HG03095 (cell line): ENCODE results near the gene MAN2A2.
"Not testable (repeated sequence)": the region's sequence is repeated elsewhere in the genome, so short reads cannot be mapped to it uniquely, and the experiment has no call there.

Source experiments
- ATAC-seq: cut with Tn5 transposase; IDR thresholded peaks from one replicate; pipeline ENCODE4 v1.9.1; 2021; ENCODE audit warnings: moderate library complexity; ENCODE audit not compliant: unreplicated experiment

MAN2A2 gene

DNA sequence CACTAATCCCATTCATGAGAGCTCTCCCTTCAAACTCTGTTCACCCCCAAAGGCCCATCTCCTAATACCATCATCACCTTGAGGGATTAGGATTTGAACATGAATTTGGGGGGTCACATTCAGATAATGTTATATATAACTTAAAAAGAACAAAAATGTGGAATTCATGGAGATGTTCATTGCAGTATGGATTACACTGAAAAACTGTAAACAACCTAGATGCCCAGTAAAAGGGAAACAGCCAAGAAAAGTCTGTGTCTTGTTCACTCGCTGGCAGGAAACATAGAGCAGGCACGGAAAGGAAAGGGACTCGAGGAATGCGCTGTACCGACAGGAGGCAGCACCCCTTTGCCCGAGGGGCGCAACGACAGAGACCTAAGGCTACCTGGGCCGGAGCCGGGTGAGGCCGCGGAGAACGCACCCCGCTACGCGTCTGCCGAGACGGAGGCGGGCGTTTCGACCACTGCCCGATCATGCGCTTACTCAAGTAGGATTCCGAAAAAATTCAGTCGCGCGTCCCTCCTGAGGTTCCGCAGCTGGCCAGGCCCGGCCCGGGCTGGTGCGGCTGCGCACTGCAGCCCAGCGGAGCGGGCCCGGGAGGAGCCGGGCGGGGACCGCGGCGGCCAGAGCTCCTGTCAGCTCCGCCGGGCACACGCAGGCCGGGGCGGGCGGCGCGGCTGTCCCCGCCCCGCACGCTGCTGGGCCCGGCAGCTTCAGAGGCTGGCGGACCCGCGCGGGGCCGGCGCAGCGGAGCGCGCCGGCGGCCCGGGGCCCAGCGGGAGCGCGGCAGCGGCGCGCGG lies 862 bp upstream of the MAN2A2 start:
- peak; percentile 64 for ATAC-seq

DNA sequence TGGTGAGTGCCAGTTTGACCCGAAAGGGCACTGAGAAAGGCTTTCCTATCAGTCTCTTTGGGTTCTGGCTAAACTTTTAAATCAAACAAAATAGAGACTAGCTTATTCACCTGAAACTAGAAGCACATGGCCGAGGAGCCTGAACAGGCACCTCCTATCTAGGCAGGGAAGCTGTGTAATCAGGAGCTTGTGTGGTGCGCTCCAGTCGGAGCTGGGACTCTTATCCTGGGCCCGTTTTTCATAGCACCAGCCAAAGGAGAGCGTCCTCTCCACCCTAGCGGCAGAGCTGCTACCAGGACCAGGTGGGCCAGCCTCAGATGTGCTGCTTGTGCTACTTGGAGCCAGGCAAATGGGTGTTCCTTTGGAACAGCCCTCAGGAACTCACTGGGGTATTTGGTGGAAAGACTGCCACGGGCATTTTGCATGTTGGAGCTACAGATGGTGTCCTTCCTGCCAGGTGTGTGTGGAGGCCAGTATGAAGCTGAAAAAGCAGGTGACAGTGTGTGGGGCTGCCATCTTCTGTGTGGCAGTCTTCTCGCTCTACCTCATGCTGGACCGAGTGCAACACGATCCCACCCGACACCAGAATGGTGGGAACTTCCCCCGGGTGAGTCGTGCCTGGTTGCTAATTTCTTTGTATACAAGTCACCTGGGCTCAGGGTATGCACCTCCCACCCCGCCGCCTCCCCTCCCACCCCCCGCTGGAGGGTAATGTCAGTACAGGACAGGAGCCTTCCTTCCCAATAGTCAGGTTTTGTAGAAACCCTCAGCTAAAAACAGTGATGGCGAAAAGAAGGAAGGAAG lies 833 bp downstream of the MAN2A2 start:
- ATAC-seq, result no peak

DNA sequence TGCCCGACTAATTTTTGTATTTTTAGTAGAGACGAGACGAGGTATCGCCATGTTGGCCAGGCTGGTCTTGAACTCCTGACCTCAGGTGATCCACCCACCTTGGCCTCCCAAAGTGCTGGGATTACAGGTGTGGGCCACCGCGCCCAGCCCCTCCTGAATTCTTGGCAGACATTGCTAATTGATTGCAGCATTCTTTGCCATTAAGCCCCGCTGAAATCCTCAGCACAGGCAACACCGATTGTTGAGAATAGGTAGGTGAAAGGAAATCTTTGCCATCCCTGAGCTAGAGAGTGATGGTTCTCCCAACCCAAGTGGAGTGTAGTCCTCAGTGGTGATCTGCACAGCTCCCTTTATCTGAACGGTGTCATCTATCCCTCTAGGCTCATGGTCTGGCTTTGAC lies 1.6 kb downstream of the MAN2A2 start:
- no peak for ATAC-seq

DNA sequence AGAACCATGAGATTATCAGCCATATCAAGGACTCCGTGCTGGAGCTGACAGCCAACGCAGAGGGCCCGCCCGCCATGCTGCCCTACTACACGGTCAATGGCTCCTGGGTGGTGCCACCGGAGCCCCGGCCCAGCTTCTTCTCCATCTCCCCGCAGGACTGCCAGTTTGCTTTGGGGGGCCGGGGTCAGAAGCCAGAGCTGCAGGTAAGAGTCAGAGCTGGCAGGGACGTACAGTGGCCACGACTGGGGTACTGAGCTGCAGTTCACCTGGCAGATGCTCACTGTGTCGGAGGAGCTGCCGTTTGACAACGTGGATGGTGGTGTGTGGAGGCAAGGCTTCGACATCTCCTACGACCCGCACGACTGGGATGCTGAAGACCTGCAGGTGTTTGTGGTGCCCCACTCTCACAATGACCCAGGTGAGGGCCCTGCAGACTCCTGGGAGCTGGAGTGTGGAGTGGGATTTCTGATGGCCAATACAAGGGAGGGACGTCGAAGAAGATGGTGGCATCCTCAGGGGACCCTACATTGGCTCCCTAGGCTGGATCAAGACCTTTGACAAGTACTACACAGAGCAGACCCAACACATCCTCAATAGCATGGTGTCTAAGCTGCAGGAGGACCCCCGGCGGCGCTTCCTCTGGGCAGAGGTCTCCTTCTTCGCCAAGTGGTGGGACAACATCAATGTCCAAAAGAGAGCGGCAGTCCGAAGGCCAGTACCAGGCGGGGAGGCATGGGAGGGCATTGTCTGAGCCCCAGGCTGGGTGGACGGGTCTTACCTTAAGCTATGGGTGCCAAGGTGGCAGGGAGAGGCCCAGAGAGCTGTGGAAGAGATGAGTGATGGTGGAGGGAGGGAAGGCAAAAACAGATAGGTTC lies 2.4 kb downstream of the MAN2A2 start:
- ATAC-seq, result no peak

DNA sequence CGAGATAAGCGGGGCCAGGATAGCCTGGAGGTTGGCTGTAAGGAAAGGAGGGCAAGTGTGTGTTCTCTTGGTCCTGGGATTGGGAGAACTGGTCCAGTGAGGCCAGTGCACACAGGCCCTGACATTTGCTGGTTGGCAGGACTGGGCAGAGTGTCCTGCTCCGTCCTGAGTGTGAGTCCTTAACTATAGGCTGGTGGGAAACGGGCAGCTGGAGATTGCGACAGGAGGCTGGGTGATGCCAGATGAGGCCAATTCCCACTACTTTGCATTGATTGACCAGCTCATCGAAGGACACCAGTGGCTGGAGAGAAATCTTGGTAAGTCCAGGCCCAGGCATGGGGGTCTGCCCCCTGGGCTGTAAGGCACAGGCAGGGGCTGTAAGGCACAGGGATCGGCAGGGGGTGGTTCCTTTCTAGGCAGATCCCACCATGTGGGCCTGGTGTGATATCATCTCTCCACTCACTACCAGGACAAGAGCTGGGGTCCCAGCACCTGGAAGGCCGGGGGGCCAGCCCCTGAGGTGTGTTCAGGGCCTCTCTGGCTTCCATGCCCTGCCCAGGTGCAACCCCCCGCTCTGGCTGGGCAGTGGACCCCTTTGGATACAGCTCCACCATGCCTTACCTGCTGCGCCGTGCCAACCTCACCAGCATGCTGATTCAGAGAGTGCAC lies 3.2 kb downstream of the MAN2A2 start:
- ATAC-seq, result no peak

DNA sequence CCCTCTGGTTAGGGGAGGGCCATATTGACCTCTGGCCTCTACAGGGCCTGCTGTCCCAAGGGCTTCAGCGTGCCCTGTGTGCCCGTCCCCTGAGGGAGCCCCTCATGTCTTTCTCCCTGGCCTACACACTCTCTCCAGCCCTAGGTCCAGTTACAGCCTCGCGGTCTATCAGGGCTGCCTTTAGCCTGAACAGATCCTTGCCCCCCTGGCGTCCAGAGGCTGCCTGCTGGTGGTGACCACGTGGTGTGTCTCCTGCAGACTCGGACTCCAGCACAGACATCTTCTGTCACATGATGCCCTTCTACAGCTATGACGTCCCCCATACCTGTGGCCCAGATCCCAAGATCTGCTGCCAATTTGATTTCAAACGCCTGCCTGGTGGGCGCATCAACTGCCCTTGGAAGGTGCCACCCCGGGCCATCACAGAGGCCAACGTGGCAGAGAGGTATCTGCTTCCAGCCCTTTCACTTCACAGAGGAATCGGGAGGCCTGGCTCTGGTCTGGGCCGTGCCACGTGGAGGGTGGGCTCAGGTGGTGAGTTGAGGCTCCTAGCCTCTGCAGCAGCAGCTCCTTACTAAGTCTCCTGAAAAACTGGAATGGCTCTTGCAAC lies 4.1 kb downstream of the MAN2A2 start:
- no peak for ATAC-seq

DNA sequence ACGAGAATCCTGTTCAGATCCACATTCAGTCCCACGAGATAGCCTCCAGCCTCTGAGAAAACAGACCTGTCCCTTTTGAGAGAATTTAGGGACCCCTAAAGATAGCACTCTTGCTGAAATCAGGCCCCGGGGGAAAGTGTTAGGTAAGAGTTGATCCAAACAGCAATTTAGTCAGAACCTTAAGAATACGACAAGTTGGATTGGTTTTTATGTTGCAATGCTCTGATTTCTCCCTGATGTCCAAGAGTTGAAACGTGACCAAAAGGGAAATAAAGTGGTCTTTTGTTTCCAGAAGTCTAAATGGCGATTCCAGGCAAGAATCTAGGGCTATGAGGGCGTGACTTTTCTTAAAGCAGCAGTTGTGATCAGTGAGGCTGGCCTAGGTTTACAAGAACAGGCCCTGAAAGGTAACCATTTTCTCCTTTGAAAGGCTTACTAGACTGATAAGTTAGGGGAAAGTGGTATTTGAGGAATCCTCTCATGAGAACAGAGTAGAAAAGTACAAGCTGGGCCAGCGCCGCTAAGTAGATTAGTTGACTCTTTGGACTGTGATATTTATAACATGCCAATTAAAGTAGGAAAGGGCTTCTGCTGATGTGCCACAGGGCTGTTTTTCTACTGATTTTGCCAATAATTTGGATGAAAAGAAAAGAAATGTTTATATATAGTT lies 4.9 kb downstream of the MAN2A2 start:
- no peak for ATAC-seq

DNA sequence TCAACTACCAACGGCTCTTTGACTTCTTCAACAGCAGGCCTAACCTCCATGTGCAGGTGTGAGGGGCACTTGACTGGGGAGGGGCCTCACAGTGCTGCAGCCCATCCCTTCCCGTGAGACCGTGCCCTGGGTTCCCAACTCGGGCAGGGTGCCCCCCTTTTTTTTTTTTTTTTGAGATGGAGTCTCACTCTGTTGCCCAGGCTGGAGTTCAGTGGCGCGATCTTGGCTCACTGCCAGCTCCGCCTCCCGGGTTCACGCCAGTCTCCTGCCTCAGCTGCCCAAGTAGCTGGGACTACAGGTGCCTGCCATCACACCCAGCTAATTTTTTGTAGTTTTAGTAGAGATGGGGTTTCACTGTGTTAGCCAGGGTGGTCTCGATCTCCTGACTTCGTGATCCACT lies 6.3 kb downstream of the MAN2A2 start:
- ATAC-seq, result not testable (repeated sequence)

DNA sequence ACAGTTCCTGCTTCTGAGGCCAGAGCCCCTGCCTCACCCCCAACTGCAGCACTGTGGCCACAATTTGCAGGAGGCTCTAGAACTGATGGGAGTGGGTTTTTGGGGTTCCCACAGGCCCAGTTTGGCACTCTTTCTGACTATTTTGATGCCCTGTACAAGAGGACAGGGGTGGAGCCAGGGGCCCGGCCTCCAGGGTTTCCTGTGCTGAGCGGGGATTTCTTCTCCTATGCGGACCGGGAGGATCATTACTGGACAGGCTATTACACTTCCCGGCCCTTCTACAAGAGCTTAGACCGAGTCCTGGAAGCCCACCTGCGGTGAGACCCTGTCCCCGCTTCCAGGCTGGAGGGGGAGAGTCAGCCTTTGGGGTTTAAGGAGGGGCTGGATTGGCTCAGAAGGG lies 6.9 kb downstream of the MAN2A2 start:
- no peak for ATAC-seq

DNA sequence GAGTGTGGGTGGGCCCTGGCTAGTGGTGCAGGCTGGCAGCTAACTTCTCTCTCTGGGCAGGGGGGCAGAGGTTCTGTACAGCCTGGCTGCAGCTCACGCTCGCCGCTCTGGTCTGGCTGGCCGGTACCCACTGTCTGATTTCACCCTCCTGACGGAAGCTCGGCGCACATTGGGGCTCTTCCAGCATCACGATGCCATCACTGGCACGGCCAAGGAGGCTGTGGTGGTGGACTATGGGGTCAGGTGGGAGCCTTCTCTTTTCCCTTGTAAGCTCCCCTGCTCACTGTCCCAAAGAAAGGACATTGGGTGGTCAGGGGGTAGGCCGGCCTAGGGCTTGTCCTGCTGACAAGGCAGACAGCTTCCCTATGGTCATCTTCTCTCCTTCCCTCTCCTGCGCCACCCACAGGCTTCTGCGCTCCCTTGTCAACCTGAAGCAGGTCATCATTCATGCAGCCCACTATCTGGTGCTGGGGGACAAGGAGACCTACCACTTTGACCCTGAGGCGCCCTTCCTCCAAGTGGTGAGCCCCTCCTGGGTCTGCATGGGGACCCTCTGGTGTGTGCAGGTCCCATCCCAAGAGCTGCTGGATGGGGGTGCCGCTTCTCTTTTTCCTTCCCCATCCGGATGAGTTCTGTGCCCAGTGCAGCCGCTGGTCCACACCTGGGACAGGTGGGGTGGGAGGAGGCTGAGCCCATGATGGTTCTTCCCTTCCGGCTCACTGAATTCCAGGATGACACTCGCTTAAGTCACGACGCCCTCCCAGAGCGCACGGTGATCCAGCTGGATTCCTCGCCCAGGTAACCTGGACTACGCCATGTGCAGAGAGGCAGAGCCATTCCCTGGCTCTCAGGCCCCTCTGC lies 7.6 kb downstream of the MAN2A2 start:
- ATAC-seq, result no peak

DNA sequence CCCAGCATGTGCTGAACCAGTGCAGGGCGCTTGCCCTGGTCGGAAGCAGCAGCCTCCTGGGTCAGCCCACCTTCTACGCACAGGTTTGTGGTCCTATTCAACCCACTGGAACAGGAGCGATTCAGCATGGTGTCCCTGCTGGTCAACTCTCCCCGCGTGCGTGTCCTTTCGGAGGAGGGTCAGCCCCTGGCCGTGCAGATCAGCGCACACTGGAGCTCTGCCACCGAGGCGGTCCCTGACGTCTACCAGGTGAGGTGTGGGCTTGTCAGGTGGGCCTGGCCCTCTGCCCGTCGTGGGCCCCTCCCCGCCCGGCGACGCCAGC lies 8.2 kb downstream of the MAN2A2 start:
- no peak for ATAC-seq

DNA sequence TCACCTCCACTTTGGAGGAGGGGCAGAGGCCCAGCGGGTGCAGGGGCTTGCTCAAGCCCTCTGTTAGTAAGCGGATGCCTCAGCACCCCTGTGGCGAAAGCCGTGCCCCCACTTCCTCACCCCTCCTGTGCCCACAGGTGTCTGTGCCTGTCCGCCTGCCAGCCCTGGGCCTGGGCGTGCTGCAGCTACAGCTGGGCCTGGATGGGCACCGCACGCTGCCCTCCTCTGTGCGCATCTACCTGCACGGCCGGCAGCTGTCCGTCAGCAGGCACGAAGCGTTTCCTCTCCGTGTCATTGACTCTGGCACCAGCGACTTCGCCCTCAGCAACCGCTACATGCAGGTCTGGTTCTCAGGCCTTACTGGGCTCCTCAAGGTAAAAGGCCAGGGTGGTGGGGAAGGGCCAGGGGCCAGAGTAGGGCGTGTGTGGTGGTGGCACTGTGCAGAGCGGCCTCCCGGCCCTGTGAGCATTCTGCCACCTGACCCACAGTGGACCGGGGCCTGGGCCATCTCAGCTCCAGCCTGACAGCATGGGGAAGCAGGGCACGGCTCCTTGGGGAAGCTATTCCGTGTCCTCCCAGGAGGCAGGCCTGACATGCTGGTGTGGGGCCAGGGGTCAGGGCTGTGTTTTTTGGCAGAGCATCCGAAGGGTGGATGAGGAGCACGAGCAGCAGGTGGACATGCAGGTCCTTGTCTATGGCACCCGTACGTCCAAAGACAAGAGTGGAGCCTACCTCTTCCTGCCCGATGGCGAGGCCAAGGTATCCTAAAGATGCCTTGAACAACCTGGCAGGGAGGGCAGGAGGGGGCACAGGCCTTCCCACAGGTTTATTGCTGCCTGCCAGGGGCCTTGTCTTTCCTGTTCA lies 9.0 kb downstream of the MAN2A2 start:
- ATAC-seq, result no peak

DNA sequence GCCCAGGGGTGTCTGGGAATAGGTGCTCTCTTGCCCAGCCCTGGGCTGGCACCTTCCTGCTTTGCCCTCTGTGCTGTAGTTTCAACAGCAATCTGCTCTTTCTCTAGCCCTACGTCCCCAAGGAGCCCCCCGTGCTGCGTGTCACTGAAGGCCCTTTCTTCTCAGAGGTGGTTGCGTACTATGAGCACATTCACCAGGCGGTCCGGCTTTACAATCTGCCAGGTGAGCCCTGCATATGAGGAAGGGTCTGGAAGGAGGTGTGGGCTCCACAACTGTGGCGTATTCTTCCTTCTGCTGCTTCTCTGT lies 9.6 kb downstream of the MAN2A2 start:
- no peak for ATAC-seq

DNA sequence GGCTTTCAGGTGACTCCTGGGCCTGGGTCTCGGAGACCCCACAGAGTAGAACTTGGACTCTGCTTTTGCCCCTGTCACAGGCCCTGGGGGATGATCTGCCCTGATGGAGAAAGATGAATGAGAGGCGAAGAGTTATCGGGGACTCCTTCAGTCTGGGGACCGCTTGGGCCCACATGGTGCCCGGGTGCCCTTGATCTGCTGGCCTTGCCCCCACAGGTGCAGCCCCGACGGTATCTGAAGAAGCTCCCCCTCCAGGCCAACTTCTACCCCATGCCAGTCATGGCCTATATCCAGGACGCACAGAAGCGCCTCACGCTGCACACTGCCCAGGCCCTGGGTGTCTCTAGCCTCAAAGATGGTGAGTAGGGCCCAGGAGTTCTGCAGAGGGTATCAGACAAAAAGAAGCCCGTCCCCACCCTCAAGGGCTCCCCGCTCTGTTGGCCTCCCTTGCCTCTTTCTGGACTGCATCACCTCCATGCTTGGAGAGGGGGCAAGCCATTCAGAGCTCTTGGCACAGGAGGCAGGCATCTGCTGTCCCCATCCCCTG lies 10.4 kb downstream of the MAN2A2 start:
- no peak for ATAC-seq

DNA sequence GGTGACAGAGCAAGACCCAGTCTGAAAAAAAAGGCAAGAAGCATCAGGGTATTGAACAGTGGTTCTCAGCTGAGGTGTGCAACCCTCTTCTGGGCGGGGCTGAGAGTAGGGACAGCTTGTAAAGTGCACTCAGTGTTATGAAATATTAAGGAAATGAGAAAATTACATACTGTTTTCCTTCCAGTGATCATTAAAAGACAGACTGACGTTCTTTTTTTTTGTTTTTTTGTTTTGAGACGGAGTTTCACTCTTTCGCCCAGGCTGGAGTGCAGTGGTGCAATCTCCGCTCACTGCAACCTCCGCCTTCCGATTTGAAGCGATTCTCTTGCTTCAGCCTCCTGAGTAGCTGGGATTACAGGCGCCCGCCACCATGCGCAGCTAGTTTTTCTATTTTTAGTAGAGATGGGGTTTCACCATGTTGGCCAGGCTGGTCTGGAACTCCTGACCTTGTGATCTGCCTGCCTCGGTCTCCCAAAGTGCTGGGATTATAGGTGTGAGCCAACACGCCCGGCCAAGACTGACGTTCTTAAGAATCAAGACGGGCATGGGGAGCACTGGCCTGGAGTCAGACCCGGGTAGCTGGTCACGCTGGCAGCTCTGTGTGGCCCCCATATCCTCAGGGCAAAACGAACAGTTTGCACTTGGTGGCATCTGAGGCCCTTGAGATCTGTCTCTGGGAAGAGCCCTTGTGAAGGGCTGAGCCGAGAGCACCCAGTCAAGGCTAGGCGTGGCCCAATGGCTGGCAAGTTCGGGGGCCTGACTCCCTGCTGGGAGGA lies 11.4 kb downstream of the MAN2A2 start:
- no peak for ATAC-seq

DNA sequence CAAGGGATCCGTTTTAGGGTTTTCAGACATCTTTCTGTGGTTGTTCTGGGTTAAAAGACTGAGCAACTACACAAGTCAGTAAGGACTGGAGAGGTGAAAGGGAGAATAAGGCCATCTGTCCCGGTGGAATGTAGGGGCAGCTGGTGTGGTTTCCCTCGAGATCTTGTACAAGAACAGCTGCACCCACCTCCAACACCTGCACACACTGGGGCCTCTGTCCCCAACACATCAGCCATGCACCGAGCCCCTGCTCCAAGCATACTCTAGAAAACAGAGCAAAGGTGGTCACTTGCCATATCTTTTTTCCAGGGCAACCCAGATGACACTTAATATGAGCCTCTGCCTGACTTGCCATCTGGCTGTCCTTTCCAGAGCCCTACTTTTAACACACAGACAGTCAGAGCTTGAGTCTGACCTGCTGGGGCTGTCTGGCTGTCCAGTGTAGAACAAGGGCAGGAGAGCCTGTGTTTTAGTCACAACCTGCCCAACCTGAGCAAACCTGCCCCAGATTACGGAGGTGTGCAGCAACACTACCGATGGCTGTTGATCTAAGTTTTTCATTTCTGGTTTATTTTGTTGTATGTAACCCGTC lies 12.2 kb downstream of the MAN2A2 start:
- ATAC-seq, result no peak
